Fibroblast of pulmonary artery (primary cell): ENCODE results near the gene GFPT2.
A peak's percentile ranks its signal among the peaks of the same experiment; 100 is the strongest.

Experiments
- DNase-seq: peaks from one replicate; pipeline ENCODE4 v3.0.0-alpha.2; 2010; ENCODE audit warnings: low read depth
- H3K4me3 ChIP-seq: replicated peaks from 2 replicates; pipeline ENCODE4 v1.5.1; 2011; ENCODE audit warnings: low read depth, mild to moderate bottlenecking, control low read depth, low read length, moderate library complexity
- CTCF ChIP-seq: IDR thresholded peaks from 2 replicates; pipeline ENCODE4 v1.5.1; 2011; ENCODE audit warnings: mild to moderate bottlenecking, control low read depth, low read length, inconsistent platforms; ENCODE audit errors: missing control alignments

The GFPT2 gene

DNA sequence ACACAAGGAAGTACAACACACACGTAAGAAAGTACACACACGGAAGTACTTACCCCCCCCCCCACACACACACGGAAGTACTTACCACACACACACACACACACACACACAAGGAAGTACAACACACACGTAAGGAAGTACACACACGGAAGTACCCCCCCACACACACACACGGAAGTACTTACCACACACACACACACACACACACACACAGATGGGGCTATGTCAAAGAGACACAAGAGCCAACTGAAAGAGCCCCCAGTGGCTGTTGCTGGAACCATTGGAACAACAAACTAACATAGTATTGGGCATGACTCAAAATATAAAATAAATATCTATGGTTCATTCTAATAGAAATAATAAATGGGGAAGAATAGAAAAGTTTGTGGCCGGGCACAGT is 56.4 kb downstream of the GFPT2 start:
- DNase-seq, result no peak
- no peak overlapping the region for H3K4me3 ChIP-seq
- TF ChIP-seq CTCF, result no peak

GRCh38 chr5:180294913-180295555 is 58.1 kb downstream of the GFPT2 start:
- H3K4me3 ChIP-seq, result no peak overlapping the region
- DNase-seq, result no peak
- no peak for TF ChIP-seq CTCF

- TF ChIP-seq CTCF, result no peak
- H3K4me3 ChIP-seq, result no peak overlapping the region
- DNase-seq, result no peak
Measured at GRCh38 chr5:180294411-180294810, 58.7 kb downstream of the GFPT2 start.

- H3K4me3 ChIP-seq, result peak within 1 kb of the TSS; percentile 71
- TF ChIP-seq CTCF, result no peak
- DNase-seq, result peak; percentile 71
Measured at GRCh38 chr5:180291943-180292831, 60.9 kb downstream of the GFPT2 start, which contains the start of gene MAPK9. MAPK9 (minus strand) TSS chr5:180292083; CDS start chr5:180280561, 11,522 bp downstream.

GRCh38 chr5:180291234-180291940 is 61.7 kb downstream of the GFPT2 start:
- peak overlapping the region; percentile 71 for H3K4me3 ChIP-seq
- DNase-seq, result no peak
- no peak for TF ChIP-seq CTCF

DNA sequence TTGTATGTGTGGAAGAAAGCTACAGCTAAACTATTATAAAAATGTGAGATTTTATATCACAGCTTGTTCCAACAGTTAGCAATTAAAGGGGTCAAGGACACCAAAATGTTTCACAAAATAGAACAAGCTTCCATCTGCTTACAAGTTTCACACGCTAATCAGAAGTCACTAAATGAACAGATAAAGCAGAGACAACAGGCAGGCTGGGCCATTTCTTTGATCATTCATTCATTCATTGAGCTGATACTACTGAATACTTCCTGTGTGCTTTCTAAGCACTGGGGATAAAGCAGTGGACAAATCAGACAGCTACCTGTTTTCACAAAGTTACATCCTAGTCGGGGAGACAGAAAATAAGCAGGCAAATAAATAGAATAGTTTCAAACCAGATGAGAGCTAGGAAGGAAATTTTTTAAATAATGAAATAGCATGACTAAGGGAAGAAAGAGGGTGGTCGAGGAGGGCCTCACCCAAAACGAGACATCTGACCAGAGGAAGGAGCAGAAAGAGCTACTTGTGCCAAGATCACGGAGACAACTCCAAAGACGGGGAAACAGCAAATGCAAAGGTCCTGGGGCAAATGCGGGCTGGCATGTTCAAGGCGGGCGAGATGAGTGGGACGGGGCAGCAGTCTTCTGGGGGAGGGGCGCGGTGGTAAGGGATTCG is 62.4 kb downstream of the GFPT2 start:
- H3K4me3 ChIP-seq, result peak overlapping the region; percentile 71
- DNase-seq, result no peak
- TF ChIP-seq CTCF, result no peak
